AG04450 (cell line): ENCODE results near the gene FKTN. TPM values are rescaled to one million over a fixed set of nuclear protein-coding genes. Genes with fewer than 3 reads are reported as not detected.

Experiments
- CTCF ChIA-PET: fragments of 300-600, 350-600 bp; formaldehyde crosslinking; extraction: SDS; loops from one replicate; lab custom pipeline; 2022; ENCODE audit warnings: antibody characterized with exemption, inconsistent platforms; lab: Charles Lee
- POLR2A ChIA-PET: fragments of 350-600 bp; formaldehyde crosslinking; extraction: SDS; loops from one replicate; lab custom pipeline; 2021; ENCODE audit warnings: antibody characterized with exemption, inconsistent platforms; lab: Yijun Ruan, JAX
- DNase-seq: peaks from one replicate; pipeline ENCODE4 v3.0.0-alpha.2; 2011; ENCODE audit warnings: low read depth, low spot score
- H3K27ac ChIP-seq: one replicate; pipeline ENCODE4 v1.5.1; 2012; ENCODE audit warnings: low read depth, low read length, control low read depth
- H3K27me3 ChIP-seq: one replicate; pipeline ENCODE4 v1.6.0; 2012; ENCODE audit warnings: low read length; ENCODE audit not compliant: control insufficient read depth, insufficient read depth
- H3K4me3 ChIP-seq: 2 replicates; pipeline ENCODE4 v1.5.1; 2011; ENCODE audit warnings: mild to moderate bottlenecking, low read depth, low read length, control low read depth
- H3K9me3 ChIP-seq: 2 replicates; pipeline ENCODE4 v1.5.1; 2012; ENCODE audit warnings: low read length; ENCODE audit not compliant: control insufficient read depth, insufficient read depth
- CTCF ChIP-seq: IDR thresholded peaks from 2 replicates; pipeline ENCODE4 v1.5.1; 2011; ENCODE audit warnings: low read depth, low read length, control low read depth, inconsistent platforms
- polyA plus RNA-seq: library from polyadenylated mRNA; depleted of rRNA; stranded (reverse); fragments of >200 nt; gene quantifications from 2 replicates; pipeline ENCODE4 v1.2.3, GENCODE V29; 2011

Gene FKTN
- polyA plus RNA-seq, 1 experiment, result 24.0 TPM

- no peak overlapping the region for H3K4me3 ChIP-seq
- CTCF ChIA-PET, result interaction anchor here (1.3 to 3.2 kb wide), 2 partner anchors 13 to 17 kb away, joined by 7 to 19 read pairs; no protein-coding TSS in a partner anchor
- H3K9me3 ChIP-seq, result no peaks in the 10 kb centered on the region
- no peaks in the 10 kb centered on the region for H3K27me3 ChIP-seq
- DNase-seq, result no peak
- TF ChIP-seq CTCF, result no peak
- no peak overlapping the region for H3K27ac ChIP-seq
- POLR2A ChIA-PET, result interaction anchor here (0.6 kb wide), 1 partner anchor 70 kb away, joined by 3 read pairs; no protein-coding TSS in a partner anchor
Measured at GRCh38 chr9:105621001-105621400, 63.1 kb downstream of the FKTN start.

GRCh38 chr9:105625088-105625487 lies 67.2 kb downstream of the FKTN start:
- TF ChIP-seq CTCF, result no peak
- ChIA-PET POLR2A (no interaction called here), CTCF (interaction anchor here (0.7 kb wide), 1 partner anchor 1532 kb away, joined by 7 read pairs; no protein-coding TSS in a partner anchor)
- H3K27ac ChIP-seq, result no peak overlapping the region
- DNase-seq, result no peak
- H3K9me3 ChIP-seq, result no peaks in the 10 kb centered on the region
- H3K4me3 ChIP-seq, result no peak overlapping the region
- no peaks in the 10 kb centered on the region for H3K27me3 ChIP-seq

GRCh38 chr9:105632807-105633206 lies 74.9 kb downstream of the FKTN start:
- no peak for TF ChIP-seq CTCF
- ChIA-PET CTCF (no interaction called here), POLR2A (no interaction called here)
- no peaks in the 10 kb centered on the region for H3K27me3 ChIP-seq
- no peaks in the 10 kb centered on the region for H3K9me3 ChIP-seq
- no peak overlapping the region for H3K27ac ChIP-seq
- DNase-seq, result no peak
- no peak overlapping the region for H3K4me3 ChIP-seq

- POLR2A ChIA-PET, result no interaction called here
- CTCF ChIA-PET, result interaction anchor here (1.8 kb wide), 1 partner anchor 31 kb away, joined by 4 read pairs; no protein-coding TSS in a partner anchor
- no peak overlapping the region for H3K4me3 ChIP-seq
- H3K27ac ChIP-seq, result no peak overlapping the region
- no peaks in the 10 kb centered on the region for H3K27me3 ChIP-seq
- H3K9me3 ChIP-seq, result no peaks in the 10 kb centered on the region
- TF ChIP-seq CTCF, result no peak
- DNase-seq, result no peak
Measured at GRCh38 chr9:105633411-105633810, 75.5 kb downstream of the FKTN start.

GRCh38 chr9:105636331-105636730 lies 78.4 kb downstream of the FKTN start:
- H3K4me3 ChIP-seq, result no peak overlapping the region
- no peaks in the 10 kb centered on the region for H3K27me3 ChIP-seq
- ChIA-PET POLR2A (no interaction called here), CTCF (interaction anchor here (0.5 to 1.5 kb wide), 4 partner anchors 9 to 1177 kb away, joined by 3 to 5 read pairs (median 4); no protein-coding TSS in a partner anchor)
- H3K27ac ChIP-seq, result no peak overlapping the region
- no peak for DNase-seq
- TF ChIP-seq CTCF, result no peak
- no peaks in the 10 kb centered on the region for H3K9me3 ChIP-seq
